Liver (tissue), 3 donors: ENCODE data around the gene PAWR.

Experiments
- HNF4G ChIP-seq: IDR thresholded peaks from 2 replicates; pipeline ENCODE4 v1.6.1; 2016; ENCODE audit warnings: antibody characterized with exemption
- RAD21 ChIP-seq, 2 donors: IDR thresholded peaks; 2 replicates each; pipeline ENCODE4 v1.6.1; 2016; ENCODE audit warnings: antibody characterized with exemption in 2 of 2, mild to moderate bottlenecking in 2 of 2
- TAF1 ChIP-seq: conservative IDR thresholded peaks from 2 replicates; pipeline ENCODE4 v1.6.1; 2016; ENCODE audit warnings: antibody characterized with exemption, mild to moderate bottlenecking
- TF ChIP-seq, protein P1 (sequence below): fragments of 150-350 bp; IDR thresholded peaks from 2 replicates; pipeline ENCODE4 v1.5.1; 2017; ENCODE audit warnings: improper control_type of control experiment, low read depth, low read length; ENCODE audit not compliant: missing input control
- TF ChIP-seq, protein P2 (sequence below): IDR thresholded peaks from 2 replicates; pipeline ENCODE4 v1.6.1; 2016; ENCODE audit warnings: antibody characterized with exemption
- donor health status: healthy.
- donor health status: healthy.

DNA sequence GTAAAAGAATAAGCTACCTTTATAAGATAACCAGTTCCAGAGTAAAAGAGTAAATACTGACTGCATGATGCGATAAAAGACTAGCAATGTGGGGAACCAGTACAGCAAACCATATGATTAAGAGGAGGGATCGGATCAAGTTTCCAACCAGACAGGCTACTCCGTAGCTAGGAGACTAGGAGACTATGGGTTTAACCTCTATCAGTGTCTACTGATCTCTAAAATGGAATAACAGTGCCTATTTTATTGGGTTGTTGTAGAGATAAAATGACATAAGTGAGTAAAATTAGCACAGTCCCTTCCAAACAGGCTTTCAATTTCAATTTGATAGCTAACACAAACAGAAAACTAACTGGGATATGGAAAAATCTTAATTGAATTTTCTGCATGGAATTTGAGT is 76.0 kb downstream of the PAWR start:
- TF ChIP-seq, protein P1, sequence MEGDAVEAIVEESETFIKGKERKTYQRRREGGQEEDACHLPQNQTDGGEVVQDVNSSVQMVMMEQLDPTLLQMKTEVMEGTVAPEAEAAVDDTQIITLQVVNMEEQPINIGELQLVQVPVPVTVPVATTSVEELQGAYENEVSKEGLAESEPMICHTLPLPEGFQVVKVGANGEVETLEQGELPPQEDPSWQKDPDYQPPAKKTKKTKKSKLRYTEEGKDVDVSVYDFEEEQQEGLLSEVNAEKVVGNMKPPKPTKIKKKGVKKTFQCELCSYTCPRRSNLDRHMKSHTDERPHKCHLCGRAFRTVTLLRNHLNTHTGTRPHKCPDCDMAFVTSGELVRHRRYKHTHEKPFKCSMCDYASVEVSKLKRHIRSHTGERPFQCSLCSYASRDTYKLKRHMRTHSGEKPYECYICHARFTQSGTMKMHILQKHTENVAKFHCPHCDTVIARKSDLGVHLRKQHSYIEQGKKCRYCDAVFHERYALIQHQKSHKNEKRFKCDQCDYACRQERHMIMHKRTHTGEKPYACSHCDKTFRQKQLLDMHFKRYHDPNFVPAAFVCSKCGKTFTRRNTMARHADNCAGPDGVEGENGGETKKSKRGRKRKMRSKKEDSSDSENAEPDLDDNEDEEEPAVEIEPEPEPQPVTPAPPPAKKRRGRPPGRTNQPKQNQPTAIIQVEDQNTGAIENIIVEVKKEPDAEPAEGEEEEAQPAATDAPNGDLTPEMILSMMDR = no peak
- TF ChIP-seq TAF1 (no peak), RAD21 (IDR thresholded peaks at IDR 0.05) (no peak), HNF4G (no peak)
- TF ChIP-seq, protein P2, sequence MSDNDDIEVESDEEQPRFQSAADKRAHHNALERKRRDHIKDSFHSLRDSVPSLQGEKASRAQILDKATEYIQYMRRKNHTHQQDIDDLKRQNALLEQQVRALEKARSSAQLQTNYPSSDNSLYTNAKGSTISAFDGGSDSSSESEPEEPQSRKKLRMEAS = no peak
